Measurements from ENCODE around the gene NTM. TPM values are rescaled to one million over a fixed set of nuclear protein-coding genes. Genes with fewer than 3 reads are reported as not detected.

The NTM gene
- total and polyA plus RNA-seq, 2 donors from 2014 or later = 0.92 to 10.3 TPM

DNA sequence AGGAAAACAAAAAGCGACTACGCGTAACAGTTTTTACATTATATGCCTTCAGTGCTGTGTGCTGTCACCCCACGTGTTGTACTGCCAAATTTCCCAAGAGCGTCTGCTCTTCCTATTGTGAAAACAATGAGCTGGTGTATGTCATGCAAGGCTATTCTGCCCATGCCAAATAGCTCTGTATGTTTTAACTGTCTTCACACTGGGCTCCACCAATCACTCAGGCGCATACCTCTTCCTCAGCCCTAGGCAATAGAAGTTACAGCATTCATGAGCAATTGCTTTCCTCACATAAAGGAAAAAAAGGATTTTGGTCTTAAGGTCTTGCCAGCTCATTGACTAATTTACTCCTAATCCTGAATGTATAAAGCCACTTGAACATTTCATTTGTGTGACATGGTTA, 606.8 kb downstream of the NTM start:
- H3K27me3 ChIP-seq (ENCODE audit: control insufficient read depth, insufficient read depth, low read length) = no peaks in the 10 kb centered on the region
- H3K9me3 ChIP-seq (ENCODE audit: control insufficient read depth in 2 of 3, insufficient read depth in 1 of 3, low read length in 3 of 3) = no peaks in the 10 kb centered on the region
- no peak overlapping the region for H3K27ac ChIP-seq (ENCODE audit: low read depth in 2 of 2, low read length in 2 of 2)
- H3K4me3 ChIP-seq (ENCODE audit: low read length in 3 of 3) = no peak overlapping the region
- DNase-seq (no peak), FAIRE-seq (no peak)
- no peaks in the 10 kb centered on the region for H3K36me3 ChIP-seq (ENCODE audit: control insufficient read depth in 2 of 3, insufficient read depth in 3 of 3, low read length in 3 of 3)
- no peak overlapping the region for H3K9ac ChIP-seq (ENCODE audit: low read length in 3 of 3)
- intact Hi-C loops (cut with DNase I) = no loop called here
- TF ChIP-seq, protein P1, sequence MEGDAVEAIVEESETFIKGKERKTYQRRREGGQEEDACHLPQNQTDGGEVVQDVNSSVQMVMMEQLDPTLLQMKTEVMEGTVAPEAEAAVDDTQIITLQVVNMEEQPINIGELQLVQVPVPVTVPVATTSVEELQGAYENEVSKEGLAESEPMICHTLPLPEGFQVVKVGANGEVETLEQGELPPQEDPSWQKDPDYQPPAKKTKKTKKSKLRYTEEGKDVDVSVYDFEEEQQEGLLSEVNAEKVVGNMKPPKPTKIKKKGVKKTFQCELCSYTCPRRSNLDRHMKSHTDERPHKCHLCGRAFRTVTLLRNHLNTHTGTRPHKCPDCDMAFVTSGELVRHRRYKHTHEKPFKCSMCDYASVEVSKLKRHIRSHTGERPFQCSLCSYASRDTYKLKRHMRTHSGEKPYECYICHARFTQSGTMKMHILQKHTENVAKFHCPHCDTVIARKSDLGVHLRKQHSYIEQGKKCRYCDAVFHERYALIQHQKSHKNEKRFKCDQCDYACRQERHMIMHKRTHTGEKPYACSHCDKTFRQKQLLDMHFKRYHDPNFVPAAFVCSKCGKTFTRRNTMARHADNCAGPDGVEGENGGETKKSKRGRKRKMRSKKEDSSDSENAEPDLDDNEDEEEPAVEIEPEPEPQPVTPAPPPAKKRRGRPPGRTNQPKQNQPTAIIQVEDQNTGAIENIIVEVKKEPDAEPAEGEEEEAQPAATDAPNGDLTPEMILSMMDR (IDR thresholded peaks at IDR 0.05; ENCODE audit: borderline replicate concordance, extremely low read depth, insufficient read depth) = no peak
- no peaks in the 10 kb centered on the region for H3K4me1 ChIP-seq (ENCODE audit: control insufficient read depth in 2 of 3, insufficient read depth in 2 of 3, low read depth in 1 of 3, low read length in 3 of 3)

- TF ChIP-seq, protein P1 (IDR thresholded peaks at IDR 0.05; ENCODE audit: borderline replicate concordance, extremely low read depth, insufficient read depth) = no peak
- H3K27me3 ChIP-seq (ENCODE audit: control insufficient read depth, insufficient read depth, low read length) = no peaks in the 10 kb centered on the region
- no peak overlapping the region for H3K27ac ChIP-seq (ENCODE audit: low read depth in 2 of 2, low read length in 2 of 2)
- FAIRE-seq (no peak), DNase-seq (no peak)
- intact Hi-C loops (cut with DNase I) = no loop called here
- H3K4me1 ChIP-seq (ENCODE audit: control insufficient read depth in 2 of 3, insufficient read depth in 2 of 3, low read depth in 1 of 3, low read length in 3 of 3) = no peaks in the 10 kb centered on the region
- no peak overlapping the region for H3K9ac ChIP-seq (ENCODE audit: low read length in 3 of 3)
- H3K36me3 ChIP-seq (ENCODE audit: control insufficient read depth in 2 of 3, insufficient read depth in 3 of 3, low read length in 3 of 3) = no peaks in the 10 kb centered on the region
- no peak overlapping the region for H3K4me3 ChIP-seq (ENCODE audit: low read length in 3 of 3)
- H3K9me3 ChIP-seq (ENCODE audit: control insufficient read depth in 2 of 3, insufficient read depth in 1 of 3, low read length in 3 of 3) = no peaks in the 10 kb centered on the region
These were observed 607.4 kb downstream of the NTM start for GRCh38 chr11:131977854-131978253.

- Histone ChIP-seq H3K9ac (ENCODE audit: low read length in 3 of 3) (no peak overlapping the region), H3K27ac (ENCODE audit: low read depth in 2 of 2, low read length in 2 of 2) (no peak overlapping the region), H3K36me3 (ENCODE audit: control insufficient read depth in 2 of 3, insufficient read depth in 3 of 3, low read length in 3 of 3) (no peaks in the 10 kb centered on the region), H3K4me3 (ENCODE audit: low read length in 3 of 3) (no peak overlapping the region), H3K4me1 (ENCODE audit: control insufficient read depth in 2 of 3, insufficient read depth in 2 of 3, low read depth in 1 of 3, low read length in 3 of 3) (no peaks in the 10 kb centered on the region), H3K27me3 (ENCODE audit: control insufficient read depth, insufficient read depth, low read length) (no peaks in the 10 kb centered on the region), H3K9me3 (ENCODE audit: control insufficient read depth in 2 of 3, insufficient read depth in 1 of 3, low read length in 3 of 3) (no peaks in the 10 kb centered on the region)
- TF ChIP-seq, protein P1 (IDR thresholded peaks at IDR 0.05; ENCODE audit: borderline replicate concordance, extremely low read depth, insufficient read depth) = no peak
- FAIRE-seq = no peak
- no peak for DNase-seq
- intact Hi-C loops (cut with DNase I) = no loop called here
These were observed 607.9 kb downstream of the NTM start for GRCh38 chr11:131978351-131978750.

DNA sequence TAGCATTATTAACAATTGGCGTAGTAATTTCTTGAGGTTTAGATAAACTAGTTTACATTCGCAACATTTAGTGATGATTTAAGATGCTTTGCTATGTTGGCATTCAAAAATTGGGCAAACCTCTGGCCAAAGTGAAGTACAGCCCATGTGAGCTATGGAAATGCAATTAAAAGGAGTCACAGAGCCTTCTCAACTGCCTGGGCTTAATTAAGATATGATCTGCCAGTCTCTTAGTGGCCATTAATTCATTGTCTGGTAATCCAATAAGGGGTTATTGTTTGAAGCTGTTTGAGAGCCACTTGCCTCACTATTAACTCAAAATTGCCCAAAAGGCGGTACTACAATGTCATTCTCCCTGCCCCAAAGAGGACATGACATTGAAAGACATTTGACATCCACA, 608.9 kb downstream of the NTM start:
- intact Hi-C loops (cut with DNase I) = no loop called here
- no peaks in the 10 kb centered on the region for H3K27me3 ChIP-seq (ENCODE audit: control insufficient read depth, insufficient read depth, low read length)
- TF ChIP-seq, protein P1 (IDR thresholded peaks at IDR 0.05; ENCODE audit: borderline replicate concordance, extremely low read depth, insufficient read depth) = no peak

More for the DNA sequence above, 608.9 kb downstream of the NTM start:
- Histone ChIP-seq H3K4me1 (ENCODE audit: control insufficient read depth in 2 of 3, insufficient read depth in 2 of 3, low read depth in 1 of 3, low read length in 3 of 3) (no peaks in the 10 kb centered on the region), H3K27ac (ENCODE audit: low read depth in 2 of 2, low read length in 2 of 2) (no peak overlapping the region), H3K4me3 (ENCODE audit: low read length in 3 of 3) (no peak overlapping the region), H3K36me3 (ENCODE audit: control insufficient read depth in 2 of 3, insufficient read depth in 3 of 3, low read length in 3 of 3) (no peaks in the 10 kb centered on the region), H3K9me3 (ENCODE audit: control insufficient read depth in 2 of 3, insufficient read depth in 1 of 3, low read length in 3 of 3) (no peaks in the 10 kb centered on the region), H3K9ac (ENCODE audit: low read length in 3 of 3) (no peak overlapping the region)
- no peak for FAIRE-seq
- no peak for DNase-seq
